Activated B cell treated with CpG ODN at 0.5 μM for 24 hours (primary cell): ENCODE measurements around the gene METTL24. TPM values are rescaled to one million over a fixed set of nuclear protein-coding genes. Genes with fewer than 3 reads are reported as not detected.

ENCODE experiments used
- ATAC-seq: fragments of 200-7000 bp; cut with Tn5 transposase; one replicate; pipeline ENCODE4 v1.10.0; 2021; ENCODE audit warnings: low read depth, mild to moderate bottlenecking, moderate library complexity
- CTCF ChIA-PET: fragments of 350-600 bp; sonication (Branson Sonifier 250); formaldehyde crosslinking; loops from one replicate; lab custom pipeline; 2021; ENCODE audit warnings: antibody characterized with exemption; lab: Charles Lee
- POLR2A ChIA-PET: fragments of 350-600 bp; sonication (Branson Sonifier 250); formaldehyde crosslinking; loops from one replicate; lab custom pipeline; 2021; ENCODE audit warnings: antibody characterized with exemption; lab: Charles Lee
- DNase-seq: peaks from one replicate; pipeline ENCODE4 v3.0.0; 2022
- H3K27ac Mint-ChIP-seq: one replicate; pipeline ENCODE4 v1.8.0; 2020; ENCODE audit warnings: mixed read lengths
- H3K27me3 Mint-ChIP-seq: one replicate; pipeline ENCODE4 v1.8.0; 2021; ENCODE audit warnings: mixed read lengths
- H3K36me3 Mint-ChIP-seq: one replicate; pipeline ENCODE4 v1.8.0; 2021; ENCODE audit warnings: low read depth, mixed read lengths
- H3K4me1 Mint-ChIP-seq: one replicate; pipeline ENCODE4 v1.8.0; 2021; ENCODE audit warnings: mixed read lengths
- H3K4me3 Mint-ChIP-seq: one replicate; pipeline ENCODE4 v1.8.0; 2020; ENCODE audit warnings: mild to moderate bottlenecking, mixed read lengths
- H3K9me3 Mint-ChIP-seq: one replicate; pipeline ENCODE4 v1.8.0; 2020; ENCODE audit warnings: mixed read lengths
- CTCF ChIP-seq: fragments of 200-600 bp; IDR thresholded peaks from one replicate; pipeline ENCODE4 v1.8.0; 2022; ENCODE audit warnings: antibody characterized with exemption, mild to moderate bottlenecking
- intact Hi-C: fragments of 100-400 bp; cut with micrococcal nuclease; formaldehyde crosslinking; loops from one replicate; pipeline ENCODE4 v1.15.1; 2024
- total RNA-seq: library from RNA; stranded (reverse); gene quantifications from 2 replicates; pipeline ENCODE4 v1.2.3, GENCODE V29; 2022

The METTL24 gene
- total RNA-seq, 1 donor from 2014 or later: not detected

DNA sequence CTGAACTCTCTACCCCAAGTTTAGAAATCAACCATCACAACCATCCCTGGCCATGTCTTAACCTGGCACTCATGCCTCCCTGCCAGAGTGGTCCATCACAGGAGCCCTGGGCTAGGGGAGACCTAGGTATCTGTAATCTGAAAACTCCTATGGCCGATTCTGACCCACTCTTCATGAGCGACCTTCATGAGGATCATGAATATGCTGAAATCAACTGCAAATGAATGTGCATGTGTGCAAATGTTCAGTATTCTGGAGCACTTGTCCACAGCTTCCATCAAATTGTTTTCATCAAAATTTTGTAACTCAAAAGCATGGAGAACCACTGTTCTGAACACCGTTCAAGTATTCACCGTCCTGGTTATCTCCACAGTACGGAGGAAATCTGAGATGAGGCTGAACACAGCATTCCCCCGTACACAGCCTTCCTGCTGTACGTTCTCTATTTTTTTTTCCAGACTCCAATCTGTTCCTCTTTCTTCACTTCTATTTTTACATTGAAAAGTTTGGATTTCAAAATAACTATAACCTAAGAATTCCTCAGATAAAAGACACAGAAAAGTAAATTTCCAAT, 17.7 kb downstream of the METTL24 start:
- ChIA-PET POLR2A (no interaction called here), CTCF (no interaction called here)
- intact Hi-C loops: no loop called here
- no peak for TF ChIP-seq CTCF
- Mint-ChIP-seq H3K4me3 (no peak overlapping the region), H3K9me3 (peaks cover 10% of the 10 kb centered on the region), H3K27ac (no peak overlapping the region), H3K36me3 (no peaks in the 10 kb centered on the region), H3K4me1 (peaks cover 9% of the 10 kb centered on the region), H3K27me3 (no peaks in the 10 kb centered on the region)
- DNase-seq: no peak
- no peak for ATAC-seq

GRCh38 chr6:110338820-110339470, 19.2 kb downstream of the METTL24 start:
- H3K4me3 Mint-ChIP-seq: no peak overlapping the region
- DNase-seq: no peak
- ATAC-seq: no peak
- TF ChIP-seq CTCF: no peak
- H3K27me3 Mint-ChIP-seq: no peaks in the 10 kb centered on the region
- H3K36me3 Mint-ChIP-seq: no peaks in the 10 kb centered on the region
- no peaks in the 10 kb centered on the region for H3K9me3 Mint-ChIP-seq
- ChIA-PET POLR2A (no interaction called here), CTCF (no interaction called here)
- no peaks in the 10 kb centered on the region for H3K4me1 Mint-ChIP-seq
- intact Hi-C loops: no loop called here
- no peak overlapping the region for H3K27ac Mint-ChIP-seq

GRCh38 chr6:110337486-110337885, 20.7 kb downstream of the METTL24 start:
- TF ChIP-seq CTCF: no peak
- Mint-ChIP-seq H3K27me3 (no peaks in the 10 kb centered on the region), H3K36me3 (no peaks in the 10 kb centered on the region), H3K9me3 (no peaks in the 10 kb centered on the region), H3K27ac (no peak overlapping the region), H3K4me1 (no peaks in the 10 kb centered on the region), H3K4me3 (no peak overlapping the region)
- ATAC-seq: no peak
- intact Hi-C loops: no loop called here
- CTCF ChIA-PET: no interaction called here
- POLR2A ChIA-PET: no interaction called here
- no peak for DNase-seq

DNA sequence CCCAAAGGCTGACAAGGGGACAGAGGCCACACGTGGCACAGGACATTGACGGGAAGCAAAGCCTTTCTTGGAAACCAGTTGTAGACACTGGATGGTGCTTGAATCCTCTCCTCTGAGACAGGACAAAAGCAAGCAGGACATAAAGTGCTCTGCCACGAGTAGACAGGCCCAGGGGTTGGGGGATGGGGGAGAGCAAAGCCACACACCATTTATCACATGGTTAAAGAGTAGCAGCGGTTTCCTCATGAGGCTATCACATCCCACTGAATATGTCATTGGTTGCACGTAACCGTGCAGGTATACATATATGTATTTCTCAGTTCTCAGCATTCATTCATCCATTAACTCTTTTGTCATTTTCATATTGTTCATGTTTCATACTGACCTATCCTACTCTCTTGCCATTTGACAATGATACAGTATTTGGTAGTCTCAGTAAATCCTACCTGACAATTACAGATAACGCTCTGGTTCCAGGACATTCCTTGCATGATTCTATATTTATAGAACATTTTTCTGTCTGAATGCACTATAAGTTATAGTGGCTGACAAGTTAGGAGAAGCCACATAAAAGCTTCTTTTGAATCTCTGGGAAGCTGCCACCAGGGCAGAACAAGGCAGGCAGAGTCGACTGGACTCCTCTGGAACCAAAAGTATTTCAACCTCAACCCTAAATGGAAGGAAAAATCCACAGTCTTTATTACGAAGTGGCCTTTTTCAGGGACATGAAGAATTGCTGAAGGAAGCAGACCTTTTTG, 23.5 kb downstream of the METTL24 start:
- CTCF ChIA-PET: no interaction called here
- ATAC-seq (no peak), DNase-seq (no peak)
- POLR2A ChIA-PET: no interaction called here
- H3K27me3 Mint-ChIP-seq: peaks cover 3% of the 10 kb centered on the region
- TF ChIP-seq CTCF: no peak
- H3K9me3 Mint-ChIP-seq: no peaks in the 10 kb centered on the region
- no peaks in the 10 kb centered on the region for H3K36me3 Mint-ChIP-seq
- intact Hi-C loops: no loop called here
- H3K4me3 Mint-ChIP-seq: no peak overlapping the region
- no peak overlapping the region for H3K27ac Mint-ChIP-seq
- H3K4me1 Mint-ChIP-seq: no peaks in the 10 kb centered on the region

DNA sequence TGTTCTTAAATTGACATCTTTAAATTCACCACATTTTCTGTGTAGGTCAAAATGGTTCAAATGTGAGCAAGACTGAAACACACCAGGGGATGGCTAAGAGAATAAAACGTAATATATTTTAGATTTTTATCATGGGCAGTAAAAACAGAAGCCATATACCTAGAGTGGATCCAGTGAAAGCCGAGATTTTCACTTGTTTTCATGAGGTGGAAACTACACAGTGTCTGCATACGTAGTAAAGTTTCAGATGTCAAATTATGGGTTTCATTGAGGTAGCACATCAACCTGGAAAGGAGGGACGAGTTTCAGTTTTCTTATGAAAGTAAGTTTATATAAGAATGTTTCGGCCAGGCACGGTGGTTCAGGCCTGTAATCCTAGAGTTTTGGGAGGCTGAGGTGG, 25.9 kb downstream of the METTL24 start:
- Mint-ChIP-seq H3K4me3 (no peak overlapping the region), H3K27me3 (peaks cover 4% of the 10 kb centered on the region), H3K27ac (no peak overlapping the region), H3K9me3 (no peaks in the 10 kb centered on the region), H3K36me3 (no peaks in the 10 kb centered on the region), H3K4me1 (no peaks in the 10 kb centered on the region)
- ChIA-PET POLR2A (no interaction called here), CTCF (no interaction called here)
- no peak for TF ChIP-seq CTCF
- DNase-seq (no peak), ATAC-seq (no peak)
- intact Hi-C loops: no loop called here
